NCI-H69 (cell line): ENCODE results near the gene RNF19B.
A peak's percentile ranks its signal among the peaks of the same experiment; 100 is the strongest.
"Not testable (repeated sequence)": the region's sequence is repeated elsewhere in the genome, so short reads cannot be mapped to it uniquely, and the experiment has no call there.

ENCODE experiments used
- DNase-seq: peaks from one replicate; lab custom pipeline; 2025; lab: John Stamatoyannopoulos, UW

The RNF19B gene, protein sequence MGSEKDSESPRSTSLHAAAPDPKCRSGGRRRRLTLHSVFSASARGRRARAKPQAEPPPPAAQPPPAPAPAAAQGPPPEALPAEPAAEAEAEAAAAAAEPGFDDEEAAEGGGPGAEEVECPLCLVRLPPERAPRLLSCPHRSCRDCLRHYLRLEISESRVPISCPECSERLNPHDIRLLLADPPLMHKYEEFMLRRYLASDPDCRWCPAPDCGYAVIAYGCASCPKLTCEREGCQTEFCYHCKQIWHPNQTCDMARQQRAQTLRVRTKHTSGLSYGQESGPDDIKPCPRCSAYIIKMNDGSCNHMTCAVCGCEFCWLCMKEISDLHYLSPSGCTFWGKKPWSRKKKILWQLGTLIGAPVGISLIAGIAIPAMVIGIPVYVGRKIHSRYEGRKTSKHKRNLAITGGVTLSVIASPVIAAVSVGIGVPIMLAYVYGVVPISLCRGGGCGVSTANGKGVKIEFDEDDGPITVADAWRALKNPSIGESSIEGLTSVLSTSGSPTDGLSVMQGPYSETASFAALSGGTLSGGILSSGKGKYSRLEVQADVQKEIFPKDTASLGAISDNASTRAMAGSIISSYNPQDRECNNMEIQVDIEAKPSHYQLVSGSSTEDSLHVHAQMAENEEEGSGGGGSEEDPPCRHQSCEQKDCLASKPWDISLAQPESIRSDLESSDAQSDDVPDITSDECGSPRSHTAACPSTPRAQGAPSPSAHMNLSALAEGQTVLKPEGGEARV

GRCh38 chr1:32964461-32965250, at the start of gene RNF19B:
TSS of gene RNF19B (minus strand) at chr1:32964809. CDS start at chr1:32964685, 124 bp downstream.
- DNase-seq, result peak; percentile 96

- DNase-seq, result no peak
These were observed 49.2 kb upstream of the RNF19B start for GRCh38 chr1:33013791-33014190.

DNA sequence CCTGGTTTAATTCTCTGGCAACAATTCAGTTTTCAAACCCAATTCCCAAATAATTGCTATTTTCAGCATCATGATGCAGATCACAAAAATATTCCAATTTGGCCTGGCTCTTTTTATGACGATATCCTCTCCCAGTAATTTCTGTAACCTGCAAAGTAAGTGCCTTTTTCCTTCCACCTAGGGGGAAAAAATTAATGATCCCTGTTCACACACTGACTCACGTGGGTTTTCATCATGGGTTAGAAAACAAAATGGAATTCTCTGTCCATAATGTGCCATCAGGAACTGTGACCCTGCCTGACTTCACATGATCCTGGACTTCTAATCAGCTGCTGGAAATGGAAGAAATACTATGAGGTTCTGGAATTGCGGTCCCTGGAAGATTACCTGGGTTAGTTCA, 47.6 kb upstream of the RNF19B start:
- DNase-seq, result no peak

DNA sequence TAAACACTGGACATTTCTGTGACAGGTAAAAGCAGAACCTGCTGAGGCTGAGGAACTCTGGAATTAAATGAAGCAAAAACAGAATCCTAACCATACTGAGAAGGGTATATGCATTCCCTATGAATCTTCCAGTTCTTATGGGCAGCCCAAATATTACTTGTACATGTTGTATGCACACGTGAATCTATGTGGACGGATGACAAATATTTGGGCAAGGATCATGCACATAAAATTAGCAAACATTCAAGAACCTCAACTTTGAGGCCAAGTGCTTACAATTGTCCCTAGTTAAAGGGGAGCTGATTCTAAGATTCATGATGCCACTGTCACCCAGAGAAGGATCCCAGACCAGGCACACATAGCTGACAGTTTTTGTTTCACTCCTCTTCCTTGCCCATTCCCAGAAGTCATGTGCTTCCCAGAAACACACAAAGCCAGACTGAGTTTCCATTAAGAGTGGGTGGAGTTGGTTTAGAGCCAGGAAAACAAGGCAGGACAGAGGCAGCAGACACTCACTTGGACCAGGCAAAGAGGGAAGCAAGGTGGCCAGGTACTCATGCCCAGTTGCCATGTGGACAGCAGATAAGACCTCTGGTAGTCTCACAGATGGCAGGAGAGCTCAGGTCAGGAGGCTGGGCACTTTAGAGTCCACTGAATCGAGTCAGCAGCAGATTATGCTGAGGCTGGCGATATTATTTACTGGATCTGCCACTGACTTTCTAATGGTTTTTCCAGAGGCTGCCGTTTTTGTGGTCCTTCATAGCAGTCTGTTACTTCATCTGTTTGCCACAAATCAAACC, 46.5 kb upstream of the RNF19B start:
- DNase-seq, result no peak

DNA sequence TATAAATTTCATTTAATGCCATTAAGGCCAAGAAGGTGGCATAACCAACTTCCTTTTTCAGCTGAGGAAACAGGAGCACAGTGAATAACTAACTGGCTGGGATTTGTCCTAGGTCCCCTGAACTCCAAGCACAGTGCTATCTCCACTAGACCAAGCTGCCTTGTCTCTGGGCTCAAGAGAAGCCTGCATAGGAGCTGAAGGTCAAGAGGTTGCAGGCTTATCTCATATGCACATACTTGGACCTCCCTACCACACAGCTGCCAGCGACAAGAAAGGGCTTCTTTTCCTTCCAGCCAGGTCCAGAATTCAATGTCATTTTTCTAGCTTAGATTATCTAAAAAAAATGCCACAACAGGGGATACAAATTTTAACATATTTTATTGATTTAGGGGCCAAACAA, 45.0 kb upstream of the RNF19B start:
- no peak for DNase-seq

DNA sequence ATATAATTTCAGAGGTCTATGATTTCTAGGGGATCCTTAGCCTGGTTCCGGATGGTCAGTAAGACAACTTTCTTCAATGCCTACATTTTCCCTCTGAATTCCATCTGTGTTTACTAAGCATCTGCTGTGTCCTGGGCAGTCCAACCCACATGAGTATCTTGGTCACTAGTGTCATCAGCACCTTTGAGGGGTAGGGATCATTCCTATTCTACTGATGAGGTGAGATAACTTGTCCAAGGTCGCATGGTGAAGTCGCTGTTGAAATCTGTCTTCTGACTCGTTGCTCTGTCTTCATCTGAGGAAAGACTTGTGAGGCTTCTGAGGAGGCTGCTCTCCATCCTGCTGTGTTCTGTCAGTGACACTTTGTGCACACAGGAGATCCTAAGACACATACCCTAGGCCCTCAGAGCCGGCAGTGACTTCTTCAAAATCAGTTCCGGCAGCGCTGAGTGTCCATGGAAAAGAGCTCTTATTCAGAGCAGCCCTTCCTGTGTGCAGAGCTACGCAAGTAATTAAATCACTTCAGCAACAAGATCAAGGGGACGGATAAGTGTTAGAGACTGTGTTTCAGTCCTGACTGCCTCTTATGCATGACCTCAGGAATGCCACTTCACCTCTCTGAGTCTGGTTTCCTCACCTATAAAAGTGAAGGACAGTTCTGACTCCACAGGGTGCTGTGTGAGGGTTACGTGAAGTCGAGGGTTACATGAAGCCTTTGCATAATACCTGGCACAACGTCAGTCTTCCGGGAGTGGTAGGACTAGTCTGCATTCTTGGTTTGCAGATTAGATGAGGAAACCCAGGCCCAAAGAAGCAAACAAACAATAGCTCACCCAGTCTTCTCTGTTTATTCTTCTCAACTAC, 43.7 kb upstream of the RNF19B start:
- no peak for DNase-seq

- peak; percentile 25 for DNase-seq
These were observed 42.8 kb upstream of the RNF19B start for GRCh38 chr1:33007190-33008050.

DNA sequence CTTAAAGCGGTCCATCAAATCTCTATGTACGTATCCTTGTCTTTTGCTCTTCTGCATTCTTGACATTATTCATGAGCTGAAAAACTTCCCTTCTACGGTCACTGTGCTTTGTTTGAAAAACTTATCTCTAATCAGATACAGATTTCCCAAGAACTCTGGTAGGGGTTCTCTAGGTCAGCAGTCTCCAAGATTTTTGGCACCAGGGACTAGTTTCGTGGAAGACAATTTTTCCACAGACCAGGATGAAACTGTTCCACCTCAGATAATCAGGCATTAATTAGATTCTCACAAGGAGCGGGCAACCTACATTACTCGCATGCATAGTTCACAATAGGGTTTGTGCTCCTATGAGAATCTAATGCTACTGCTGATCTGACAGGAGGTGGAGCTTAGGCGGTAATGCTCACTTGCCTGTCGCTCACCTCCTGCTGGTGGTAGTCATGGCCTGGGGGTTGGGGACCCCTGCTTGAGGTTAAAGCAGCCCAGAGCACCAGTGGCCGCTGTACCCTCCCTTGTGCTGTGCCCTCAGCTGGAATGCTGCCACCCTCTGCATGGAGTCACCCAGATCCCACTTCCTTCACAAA, 41.3 kb upstream of the RNF19B start:
- DNase-seq, result no peak

GRCh38 chr1:33005117-33005837, 40.7 kb upstream of the RNF19B start:
- DNase-seq, result no peak

GRCh38 chr1:33004613-33005012, 40.0 kb upstream of the RNF19B start:
- DNase-seq, result no peak

DNA sequence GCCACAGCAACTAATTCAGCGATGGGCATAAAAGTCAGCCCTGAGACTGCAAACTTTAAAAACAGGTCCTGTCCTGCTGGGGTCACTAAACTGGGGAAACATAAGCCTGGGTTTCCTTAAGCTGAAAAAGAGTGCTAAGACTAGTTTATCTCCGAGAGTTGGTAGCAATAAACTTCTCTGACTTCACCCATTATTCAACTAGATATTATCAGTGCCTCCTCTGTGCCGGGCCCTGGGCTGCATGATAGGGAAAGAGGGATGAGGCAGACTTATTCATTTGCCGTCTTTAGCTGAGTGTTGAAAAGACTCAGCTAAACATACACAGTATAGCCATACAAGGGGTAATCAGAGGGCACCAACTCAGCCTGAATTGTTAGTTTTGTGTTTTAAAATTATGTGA, 39.0 kb upstream of the RNF19B start:
- no peak for DNase-seq

DNA sequence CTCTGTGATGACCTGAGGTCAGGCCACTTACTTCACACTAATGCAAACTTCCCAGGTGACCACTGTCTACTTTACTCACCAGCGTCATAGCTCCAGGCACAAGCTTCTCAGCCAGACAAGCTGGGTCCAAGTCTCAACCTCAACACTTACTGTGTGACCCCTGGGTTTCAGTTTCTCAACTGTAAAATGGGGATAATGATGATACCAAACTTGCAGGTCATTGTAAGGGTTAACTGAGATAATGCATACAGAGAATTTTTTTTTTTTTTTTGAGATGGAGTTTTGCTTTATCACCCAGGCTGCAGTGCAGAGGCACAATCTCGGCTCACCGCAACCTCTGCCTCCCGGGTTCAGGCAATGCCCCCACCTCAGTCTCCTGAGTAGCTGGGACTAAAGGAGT, 37.4 kb upstream of the RNF19B start:
- DNase-seq, result no peak

GRCh38 chr1:33001282-33001681, 36.7 kb upstream of the RNF19B start:
- DNase-seq, result peak; percentile 8

- no peak for DNase-seq
These were observed 35.9 kb upstream of the RNF19B start for GRCh38 chr1:33000427-33001026.

GRCh38 chr1:32998997-32999396, 34.4 kb upstream of the RNF19B start:
- no peak for DNase-seq

- peak; percentile 4 for DNase-seq
These were observed 33.5 kb upstream of the RNF19B start for GRCh38 chr1:32998064-32998463.

- no peak for DNase-seq
These were observed 32.8 kb upstream of the RNF19B start for GRCh38 chr1:32997381-32997891.

- not testable (repeated sequence) for DNase-seq
These were observed 28.7 kb upstream of the RNF19B start for GRCh38 chr1:32993324-32993636.
